Stimulated activated CD8-positive, alpha-beta memory T cell treated with anti-CD3 and anti-CD28 coated beads, Interleukin-15, amount 100 ng/mL, for 24 hours (primary cell): ENCODE measurements around the gene ANTXR1.

Experiments used
- DNase-seq: peaks from one replicate; pipeline ENCODE4 v3.0.0-alpha.2; 2020; ENCODE audit warnings: low read depth

Gene ANTXR1

GRCh38 chr2:69280796-69281412 lies 267.9 kb downstream of the ANTXR1 start:
- no peak for DNase-seq

DNA sequence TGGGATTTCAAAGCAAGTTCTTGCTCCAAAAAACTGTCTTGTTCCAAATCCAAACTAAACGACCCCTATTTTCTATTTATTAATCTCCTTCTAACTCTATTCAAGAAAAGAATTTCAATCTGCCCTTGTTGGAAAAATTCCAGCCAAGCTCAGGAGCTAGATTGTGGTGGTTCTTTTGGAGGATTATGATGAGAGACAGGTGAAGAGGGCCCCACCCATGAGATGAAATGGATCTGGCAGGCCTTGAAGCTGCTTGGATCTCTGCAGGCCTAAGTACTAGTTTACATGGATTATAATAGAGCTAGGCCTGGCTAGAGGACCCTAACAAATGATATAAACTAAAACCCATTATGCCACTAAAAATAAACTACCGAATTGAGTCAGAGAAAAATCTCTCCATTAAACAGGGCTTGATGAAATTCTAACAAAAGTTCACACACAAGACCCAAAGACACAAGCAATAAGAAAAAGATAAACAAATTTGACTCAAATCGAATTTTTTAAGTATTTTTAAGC lies 272.5 kb downstream of the ANTXR1 start:
- DNase-seq: no peak

GRCh38 chr2:69287544-69287943 lies 274.6 kb downstream of the ANTXR1 start:
- DNase-seq: no peak

- no peak for DNase-seq
Observed at GRCh38 chr2:69288429-69288828, 275.4 kb downstream of the ANTXR1 start.

- DNase-seq: no peak
Observed at GRCh38 chr2:69291004-69291650, 278.1 kb downstream of the ANTXR1 start.

GRCh38 chr2:69291721-69292120 lies 278.7 kb downstream of the ANTXR1 start:
- DNase-seq: no peak

- no peak for DNase-seq
Observed at GRCh38 chr2:69292256-69292655, 279.3 kb downstream of the ANTXR1 start.

DNA sequence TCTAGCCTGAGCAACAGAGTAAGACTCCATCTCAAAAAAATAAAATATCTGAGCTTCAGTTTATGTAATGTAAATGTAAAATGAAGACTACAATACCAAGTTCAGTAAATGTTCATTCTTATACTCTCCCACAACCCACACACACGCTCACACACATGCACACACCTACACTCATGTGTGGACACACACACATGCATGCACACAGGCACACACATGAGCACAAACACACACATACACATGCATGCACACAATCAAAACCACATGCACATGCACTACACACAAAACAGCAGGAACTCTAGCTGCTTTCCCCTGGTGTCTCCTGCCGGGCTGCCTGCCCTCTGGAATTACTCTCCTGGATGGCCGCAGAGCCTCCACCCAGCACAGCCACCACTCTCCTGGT lies 283.4 kb downstream of the ANTXR1 start:
- no peak for DNase-seq

DNA sequence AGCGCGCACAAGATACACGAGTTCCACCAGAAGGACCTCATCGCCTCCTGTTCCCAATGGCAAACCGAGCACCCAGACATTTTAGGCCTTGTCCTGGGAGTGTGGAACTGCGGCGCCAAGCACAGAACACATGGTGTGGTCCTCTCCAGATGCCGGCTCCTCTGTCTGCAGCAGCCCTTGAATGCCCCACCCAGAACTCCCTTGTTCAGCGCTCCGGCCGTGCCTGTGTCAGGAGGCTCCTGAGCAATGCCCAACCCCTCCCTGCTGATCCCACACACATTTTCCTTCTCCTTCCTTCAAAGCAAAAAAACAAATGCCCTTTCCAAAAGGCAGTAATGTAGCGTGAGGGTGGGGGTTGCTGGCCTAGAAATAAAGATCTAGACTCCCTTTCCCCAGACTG lies 284.2 kb downstream of the ANTXR1 start:
- no peak for DNase-seq

DNA sequence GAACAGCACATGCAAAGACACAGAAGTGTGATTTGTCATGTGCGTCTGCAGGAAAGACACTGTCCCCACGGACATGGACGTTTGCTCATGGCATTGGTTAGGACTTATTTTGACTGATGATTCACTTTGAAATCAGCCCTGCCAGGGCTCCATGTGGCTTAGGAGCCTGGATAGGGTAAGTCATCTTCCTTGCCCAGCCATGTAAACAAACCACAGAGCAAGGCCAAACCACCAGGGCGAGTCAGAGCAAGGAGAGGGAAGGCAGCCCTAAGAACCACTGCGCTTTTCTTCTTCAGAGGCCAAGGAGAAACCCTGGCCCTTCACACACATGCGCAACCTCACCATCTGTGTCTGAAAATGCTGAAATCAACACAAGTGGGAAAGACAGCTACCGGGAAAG lies 285.3 kb downstream of the ANTXR1 start:
- DNase-seq: no peak

DNA sequence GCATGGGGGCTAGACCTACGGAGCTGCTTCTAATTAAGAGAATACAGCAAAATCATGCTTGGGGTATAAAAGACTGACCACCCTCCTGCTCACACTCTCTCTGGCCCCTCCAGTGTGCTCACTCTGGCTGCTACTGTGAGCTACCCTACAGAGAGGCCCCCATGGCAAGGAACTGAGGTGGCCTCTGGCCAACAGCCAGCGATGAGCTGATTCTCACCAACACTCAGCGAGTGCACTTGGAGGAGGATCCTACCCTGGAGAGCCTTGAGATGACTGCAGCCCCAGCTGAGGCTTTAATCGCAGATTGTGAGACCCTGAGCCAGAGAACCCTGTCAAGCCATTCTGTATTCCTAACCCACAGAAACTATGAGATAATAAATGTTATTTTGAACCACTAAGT lies 285.9 kb downstream of the ANTXR1 start:
- DNase-seq: no peak
